Adrenal gland (tissue), 5 donors: ENCODE measurements around the gene C1D.

ENCODE experiments used
- CTCF ChIP-seq, 6 experiments: fragments of 450-650 bp in 4 of 6; fragments of 200-600 bp in 2 of 6; sonication (generic) in 1 of 6; IDR thresholded peaks; 1 replicate in 5 of 6; 2 replicates in 1 of 6; pipeline versions ENCODE4 v1.5.1 to v1.8.0; 2016 to 2021; ENCODE audit warnings: antibody characterized with exemption in 6 of 6, mild to moderate bottlenecking in 2 of 6, moderate library complexity in 1 of 6
- POLR2A ChIP-seq, 2 donors: fragments of 450-650 bp; IDR thresholded peaks; one replicate each; pipeline ENCODE4 v1.6.1; 2017; ENCODE audit warnings: antibody characterized with exemption in 2 of 2, mild to moderate bottlenecking in 2 of 2, moderate library complexity in 1 of 2
- donor health status: DM: no; HTN: no; CAD: no.

- TF ChIP-seq CTCF (IDR thresholded peaks at IDR 0.05) (no peak), POLR2A (IDR thresholded peaks at IDR 0.05) (no peak)
Observed at GRCh38 chr2:68027959-68028358, 34.8 kb downstream of the C1D start.
